Thoracic aorta (tissue), 2 donors: ENCODE results near the gene OR51L1. TPM values are rescaled to one million over a fixed set of nuclear protein-coding genes. Genes with fewer than 3 reads are reported as not detected.

ENCODE experiments used
- ATAC-seq: fragments of 150-250 bp; one replicate; pipeline ENCODE4 v1.8.0; 2017; ENCODE audit warnings: low read depth; ENCODE audit not compliant: insufficient number of reproducible peaks, low FRiP score
- DNase-seq: peaks from one replicate; pipeline ENCODE4 v3.0.0-alpha.2; 2020; ENCODE audit warnings: low spot score
- H3K27ac ChIP-seq, 2 donors: fragments of 200-600 bp; sonication (generic); 1 replicate in 1 of 2; 2 replicates in 1 of 2; pipeline ENCODE4 v1.5.1; 2016; ENCODE audit warnings: mild to moderate bottlenecking in 2 of 2, moderate library complexity in 2 of 2
- H3K27me3 ChIP-seq: fragments of 200-600 bp; sonication (generic); replicated peaks from 2 replicates; pipeline ENCODE4 v1.6.0; 2016; ENCODE audit warnings: mild to moderate bottlenecking; ENCODE audit not compliant: insufficient read depth
- H3K36me3 ChIP-seq: fragments of 200-600 bp; sonication (generic); one replicate; pipeline ENCODE4 v1.5.1; 2016
- H3K4me1 ChIP-seq, 2 donors: fragments of 200-600 bp; sonication (generic); 1 replicate in 1 of 2; 2 replicates in 1 of 2; pipeline versions ENCODE4 v1.5.1 to v1.6.0; 2016; ENCODE audit warnings: low read depth in 2 of 2, mild to moderate bottlenecking in 1 of 2; ENCODE audit not compliant: control insufficient read depth in 1 of 2
- H3K4me3 ChIP-seq: fragments of 200-600 bp; sonication (generic); 2 replicates; pipeline ENCODE4 v1.5.1; 2016; ENCODE audit warnings: mild to moderate bottlenecking
- H3K9me3 ChIP-seq: fragments of 200-600 bp; sonication (generic); 2 replicates; pipeline ENCODE4 v1.5.1; 2016
- total RNA-seq, 2 donors: library from RNA; depleted of rRNA; stranded (reverse); fragments of >200 nt; gene quantifications; one replicate each; pipeline versions ENCODE4 v1.1.0 to v1.2.3, GENCODE V29; 2016
- TF ChIP-seq, protein P1 (sequence below): fragments of 200-600 bp; sonication (generic); IDR thresholded peaks from one replicate; pipeline ENCODE4 v1.5.1; 2019; ENCODE audit warnings: antibody characterized with exemption

Gene OR51L1
- total RNA-seq, 2 donors from 2014 or later: not detected

DNA sequence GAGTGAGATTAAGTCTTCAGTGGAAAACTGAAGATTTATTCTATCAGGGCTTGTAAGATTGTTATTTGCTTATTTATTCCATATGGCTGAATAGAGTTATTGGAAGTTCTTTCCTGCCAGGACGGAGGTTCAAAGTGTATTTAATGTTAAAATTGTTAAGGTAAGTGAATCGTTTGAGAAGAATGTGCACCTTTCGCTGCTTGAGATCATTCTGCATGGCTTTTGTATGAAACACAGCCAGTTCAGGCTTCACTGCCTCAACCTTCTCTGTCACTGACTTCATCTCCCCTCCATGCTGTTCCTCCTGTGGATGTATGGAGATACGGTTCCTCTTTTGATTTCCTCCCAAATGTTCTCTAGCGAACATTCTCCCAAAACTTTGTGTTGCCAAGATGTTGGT lies 19.2 kb upstream of the OR51L1 start:
- TF ChIP-seq, protein P1, sequence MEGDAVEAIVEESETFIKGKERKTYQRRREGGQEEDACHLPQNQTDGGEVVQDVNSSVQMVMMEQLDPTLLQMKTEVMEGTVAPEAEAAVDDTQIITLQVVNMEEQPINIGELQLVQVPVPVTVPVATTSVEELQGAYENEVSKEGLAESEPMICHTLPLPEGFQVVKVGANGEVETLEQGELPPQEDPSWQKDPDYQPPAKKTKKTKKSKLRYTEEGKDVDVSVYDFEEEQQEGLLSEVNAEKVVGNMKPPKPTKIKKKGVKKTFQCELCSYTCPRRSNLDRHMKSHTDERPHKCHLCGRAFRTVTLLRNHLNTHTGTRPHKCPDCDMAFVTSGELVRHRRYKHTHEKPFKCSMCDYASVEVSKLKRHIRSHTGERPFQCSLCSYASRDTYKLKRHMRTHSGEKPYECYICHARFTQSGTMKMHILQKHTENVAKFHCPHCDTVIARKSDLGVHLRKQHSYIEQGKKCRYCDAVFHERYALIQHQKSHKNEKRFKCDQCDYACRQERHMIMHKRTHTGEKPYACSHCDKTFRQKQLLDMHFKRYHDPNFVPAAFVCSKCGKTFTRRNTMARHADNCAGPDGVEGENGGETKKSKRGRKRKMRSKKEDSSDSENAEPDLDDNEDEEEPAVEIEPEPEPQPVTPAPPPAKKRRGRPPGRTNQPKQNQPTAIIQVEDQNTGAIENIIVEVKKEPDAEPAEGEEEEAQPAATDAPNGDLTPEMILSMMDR: no peak
- ATAC-seq: no peak
- no peaks in the 10 kb centered on the region for H3K27me3 ChIP-seq
- H3K4me1 ChIP-seq: no peaks in the 10 kb centered on the region
- no peaks in the 10 kb centered on the region for H3K36me3 ChIP-seq
- DNase-seq: no peak
- H3K9me3 ChIP-seq: no peaks in the 10 kb centered on the region
- no peak overlapping the region for H3K27ac ChIP-seq
- no peak overlapping the region for H3K4me3 ChIP-seq

DNA sequence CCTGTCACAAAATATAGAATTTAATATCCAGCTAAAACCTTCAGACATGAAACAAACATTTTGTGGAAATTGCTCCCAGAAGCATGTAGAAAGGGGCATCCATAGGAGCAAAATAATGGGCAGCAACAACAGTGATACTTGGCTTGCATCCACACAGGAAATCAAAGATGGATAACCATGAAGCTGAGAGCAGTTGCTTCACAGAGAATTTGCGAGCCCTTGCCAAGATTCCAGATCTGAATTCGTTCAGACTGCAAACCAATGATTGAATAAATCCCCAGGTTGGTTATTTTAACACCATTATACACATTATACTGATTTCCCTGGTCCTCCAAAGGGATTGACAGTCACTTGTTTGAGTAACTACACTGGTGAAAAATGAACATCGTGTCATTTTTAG lies 15.6 kb upstream of the OR51L1 start:
- Histone ChIP-seq H3K27me3 (no peaks in the 10 kb centered on the region), H3K9me3 (no peaks in the 10 kb centered on the region), H3K36me3 (no peaks in the 10 kb centered on the region), H3K27ac (no peak overlapping the region), H3K4me1 (no peaks in the 10 kb centered on the region), H3K4me3 (no peak overlapping the region)
- DNase-seq: no peak
- ATAC-seq: no peak
- TF ChIP-seq, protein P1: no peak

DNA sequence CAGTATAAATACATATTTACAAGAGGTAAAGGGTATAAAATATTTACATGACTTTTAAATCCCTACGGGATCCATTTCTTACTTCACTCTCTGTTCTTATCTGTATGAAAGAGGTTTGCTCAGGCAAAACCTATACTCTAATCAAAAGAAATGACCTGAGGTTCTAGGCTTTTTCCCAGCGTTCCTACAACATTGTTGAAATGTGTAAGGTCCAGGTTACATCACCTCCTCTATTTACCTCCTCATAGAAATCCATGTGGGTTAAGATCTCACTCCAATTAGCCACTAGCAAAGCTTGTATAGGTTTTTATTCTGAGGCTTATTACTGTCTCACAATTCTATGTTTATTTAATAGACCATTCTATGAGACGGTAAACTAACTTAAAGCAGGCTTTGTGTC lies 12.0 kb upstream of the OR51L1 start:
- Histone ChIP-seq H3K27ac (no peak overlapping the region), H3K27me3 (no peaks in the 10 kb centered on the region), H3K4me3 (no peak overlapping the region), H3K9me3 (no peaks in the 10 kb centered on the region), H3K4me1 (no peaks in the 10 kb centered on the region), H3K36me3 (no peaks in the 10 kb centered on the region)
- ATAC-seq (no peak), DNase-seq (no peak)
- TF ChIP-seq, protein P1: no peak

DNA sequence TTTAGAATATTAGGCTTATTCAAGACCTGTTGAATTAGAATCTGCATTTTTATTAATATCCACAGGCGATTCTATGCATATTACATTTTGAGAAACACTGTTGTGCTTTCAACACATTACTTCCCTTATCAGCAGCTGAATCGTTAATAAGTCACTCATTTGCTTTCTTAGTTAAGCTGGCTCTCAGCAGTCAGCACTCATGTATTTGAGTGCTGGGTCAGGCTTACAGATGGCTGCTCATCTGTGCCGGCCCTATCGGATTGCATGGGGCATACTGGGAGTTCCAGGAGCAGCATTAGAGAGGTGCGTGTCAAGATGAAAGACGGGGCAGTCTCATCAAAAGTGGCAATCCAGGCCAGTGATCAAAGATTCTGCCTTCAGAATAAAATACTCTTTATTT lies 10.8 kb upstream of the OR51L1 start:
- H3K4me1 ChIP-seq: no peaks in the 10 kb centered on the region
- no peak for DNase-seq
- H3K27ac ChIP-seq: no peak overlapping the region
- no peak for ATAC-seq
- H3K4me3 ChIP-seq: no peak overlapping the region
- H3K27me3 ChIP-seq: no peaks in the 10 kb centered on the region
- H3K36me3 ChIP-seq: no peaks in the 10 kb centered on the region
- TF ChIP-seq, protein P1: no peak
- H3K9me3 ChIP-seq: no peaks in the 10 kb centered on the region

DNA sequence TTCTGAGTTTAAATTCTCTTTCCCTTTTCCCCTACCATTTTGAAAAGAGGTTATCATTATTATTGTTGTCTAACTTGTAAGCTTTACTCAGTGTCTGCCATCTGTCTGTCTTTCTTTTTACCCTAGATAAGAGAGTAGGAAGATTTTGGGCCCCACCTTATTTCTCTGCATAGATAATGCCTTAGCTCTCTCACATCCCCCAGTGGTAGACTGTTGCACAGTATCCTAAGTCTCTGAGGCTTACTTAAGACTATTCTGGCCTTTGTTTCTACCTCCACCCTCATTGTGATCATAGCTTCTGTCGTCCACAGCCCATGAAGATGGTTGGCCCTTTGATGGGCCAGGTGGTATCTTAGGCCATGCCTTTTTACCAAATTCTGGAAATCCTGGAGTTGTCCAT lies 3.6 kb upstream of the OR51L1 start:
- no peak overlapping the region for H3K27ac ChIP-seq
- H3K9me3 ChIP-seq: no peaks in the 10 kb centered on the region
- no peaks in the 10 kb centered on the region for H3K27me3 ChIP-seq
- TF ChIP-seq, protein P1: no peak
- ATAC-seq (no peak), DNase-seq (no peak)
- H3K36me3 ChIP-seq: no peaks in the 10 kb centered on the region
- H3K4me1 ChIP-seq: no peaks in the 10 kb centered on the region
- H3K4me3 ChIP-seq: no peak overlapping the region
